GM12864 (cell line): Measurements from ENCODE around the gene SLC25A48.

Experiments used
- DNase-seq: peaks from one replicate; pipeline ENCODE4 v3.0.0-alpha.2; 2011; ENCODE audit warnings: low read depth
- H3K4me3 ChIP-seq: 2 replicates; pipeline ENCODE4 v1.5.1; 2011; ENCODE audit warnings: mild to moderate bottlenecking, low read depth, low read length, control low read depth
- CTCF ChIP-seq: IDR thresholded peaks from 2 replicates; pipeline ENCODE4 v1.5.1; 2011; ENCODE audit warnings: low read depth, mild to moderate bottlenecking, moderate library complexity, low read length, control low read depth, inconsistent platforms; ENCODE audit errors: missing control alignments

Gene SLC25A48

DNA sequence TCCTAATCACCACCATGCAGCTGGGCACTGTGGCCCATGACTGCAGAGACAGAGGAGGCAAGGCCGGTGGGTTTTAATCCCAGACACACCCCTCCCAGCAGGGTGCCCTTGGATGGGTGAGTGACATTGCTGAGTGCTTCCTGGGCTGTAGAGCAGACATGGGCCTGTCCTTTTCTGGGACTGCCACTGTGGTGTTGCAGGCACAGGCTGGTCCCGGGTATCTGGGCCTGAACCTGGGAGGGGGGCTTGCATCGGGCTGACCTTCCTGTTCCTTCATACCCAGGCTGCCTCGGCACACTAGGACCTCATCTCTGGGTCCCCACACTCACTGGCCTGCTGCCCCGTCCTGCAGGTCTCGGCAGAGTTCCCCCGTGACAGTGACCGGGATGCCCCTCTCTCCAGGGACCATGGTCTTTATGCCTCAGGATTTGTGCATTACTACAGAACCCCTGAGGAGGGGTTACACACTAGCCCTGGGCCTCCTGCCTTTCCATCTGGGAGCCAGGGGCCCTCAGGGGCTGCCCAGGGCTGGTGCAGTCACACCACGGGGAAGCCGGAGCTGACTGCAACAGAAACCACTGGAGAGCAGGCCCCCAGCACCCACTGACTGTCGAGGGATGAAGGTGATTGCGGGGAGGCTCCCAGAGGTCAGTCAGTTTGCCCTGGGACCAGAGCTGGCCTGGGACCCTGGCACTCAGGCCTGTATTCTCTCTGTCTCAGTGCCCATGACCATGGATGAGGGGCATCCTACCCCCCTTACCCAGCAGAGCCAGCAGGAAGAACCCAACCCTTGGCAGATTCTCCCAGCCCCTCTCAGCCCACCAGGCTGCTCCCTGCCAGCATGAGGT is 8.9 kb upstream of the SLC25A48 start:
- no peak for DNase-seq
- TF ChIP-seq CTCF = no peak
- H3K4me3 ChIP-seq = no peak overlapping the region

GRCh38 chr5:135826221-135826525 is 8.3 kb upstream of the SLC25A48 start:
- TF ChIP-seq CTCF = no peak
- no peak overlapping the region for H3K4me3 ChIP-seq

GRCh38 chr5:135826994-135827671 is 7.3 kb upstream of the SLC25A48 start:
- DNase-seq = no peak
- H3K4me3 ChIP-seq = no peak overlapping the region
- no peak for TF ChIP-seq CTCF

More at GRCh38 chr5:135826221-135826525, 8.3 kb upstream of the SLC25A48 start:
- no peak for DNase-seq

- no peak for DNase-seq
- no peak for TF ChIP-seq CTCF
Measured at GRCh38 chr5:135827965-135828781, 6.3 kb upstream of the SLC25A48 start.

DNA sequence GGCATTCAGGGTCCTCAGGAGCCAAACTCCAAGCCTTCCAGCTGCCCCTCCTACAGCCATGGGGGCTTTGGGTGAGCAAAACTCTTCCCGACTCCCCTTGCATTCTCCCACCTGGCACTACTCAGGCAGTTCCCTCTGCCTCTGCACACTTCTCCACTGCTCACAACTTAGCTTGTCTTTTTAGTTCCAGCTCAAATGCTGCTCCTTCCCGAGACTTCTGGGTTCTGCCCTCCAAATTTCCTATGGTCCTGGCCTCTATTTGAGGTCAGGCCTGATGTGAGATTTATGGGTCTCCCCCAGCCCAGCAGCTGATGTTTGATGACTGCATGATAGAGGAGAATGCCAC is 5.7 kb upstream of the SLC25A48 start:
- no peak for TF ChIP-seq CTCF
- DNase-seq = no peak
- H3K4me3 ChIP-seq = no peak overlapping the region

More at GRCh38 chr5:135827965-135828781, 6.3 kb upstream of the SLC25A48 start:
- no peak overlapping the region for H3K4me3 ChIP-seq

DNA sequence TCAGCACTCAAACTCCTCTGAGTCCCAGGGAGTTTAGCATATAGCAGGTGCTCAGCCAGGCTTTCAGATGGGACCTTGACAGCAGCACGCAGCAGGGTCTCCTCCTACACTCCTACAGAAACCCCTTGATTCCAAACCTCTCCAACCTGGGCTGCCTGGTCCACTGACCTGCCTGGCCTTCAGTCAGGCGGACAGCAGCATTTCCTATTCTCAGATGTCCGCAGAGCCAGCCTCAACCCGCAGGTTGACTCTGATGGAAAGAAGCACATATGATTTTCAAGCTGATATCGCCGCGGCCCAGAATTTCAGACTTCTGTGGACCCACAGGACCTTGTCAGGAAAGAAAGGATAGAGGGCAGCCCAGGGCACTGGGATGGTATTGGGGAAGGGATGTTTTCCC is 5.3 kb upstream of the SLC25A48 start:
- DNase-seq = no peak
- TF ChIP-seq CTCF = no peak
- H3K4me3 ChIP-seq = no peak overlapping the region
